DOHH2 (cell line): Measurements from ENCODE around the gene RAB31.

Experiments
- H3F3A ChIP-seq: fragments of 200-600 bp; sonication (generic), shearing (Covaris generic); 2 replicates; pipeline ENCODE4 v1.6.0; 2016; ENCODE audit warnings: antibody characterized with exemption, mild to moderate bottlenecking; ENCODE audit not compliant: control insufficient read depth, insufficient read depth
- H3K27ac ChIP-seq: fragments of 200-600 bp; sonication (generic); 2 replicates; pipeline ENCODE4 v1.5.1; 2014; ENCODE audit warnings: low read depth, mild to moderate bottlenecking, low read length, moderate library complexity
- H3K27me3 ChIP-seq: fragments of 200-600 bp; sonication (generic); 2 replicates; pipeline ENCODE4 v1.6.1; 2014; ENCODE audit warnings: mild to moderate bottlenecking, low read length, mixed read lengths; ENCODE audit not compliant: control insufficient read depth
- H3K36me3 ChIP-seq: fragments of 200-600 bp; sonication (generic); 2 replicates; pipeline ENCODE4 v1.6.1; 2014; ENCODE audit warnings: mild to moderate bottlenecking, low read length, moderate library complexity, mixed read lengths; ENCODE audit not compliant: control insufficient read depth
- H3K4me1 ChIP-seq: fragments of 200-600 bp; sonication (generic); 2 replicates; pipeline ENCODE4 v1.6.1; 2014; ENCODE audit warnings: mild to moderate bottlenecking, low read length, mixed read lengths; ENCODE audit not compliant: control insufficient read depth
- H3K4me2 ChIP-seq: fragments of 200-600 bp; sonication (generic); 2 replicates; pipeline ENCODE4 v1.6.0; 2014; ENCODE audit warnings: mild to moderate bottlenecking, low read length, moderate library complexity
- H3K4me3 ChIP-seq: fragments of 200-600 bp; sonication (generic); 2 replicates; pipeline ENCODE4 v1.5.1; 2014; ENCODE audit warnings: mild to moderate bottlenecking, low read length, mixed read lengths
- H3K79me2 ChIP-seq: fragments of 200-600 bp; sonication (generic); 2 replicates; pipeline ENCODE4 v1.6.1; 2014; ENCODE audit warnings: mild to moderate bottlenecking, low read length, mixed read lengths; ENCODE audit not compliant: control insufficient read depth
- H3K9me2 ChIP-seq: fragments of 200-600 bp; sonication (generic); replicated peaks from 2 replicates; pipeline ENCODE4 v1.6.1; 2014; ENCODE audit warnings: mild to moderate bottlenecking, low read length, mixed read lengths; ENCODE audit not compliant: control insufficient read depth
- H3K9me3 ChIP-seq: fragments of 200-600 bp; sonication (generic); 2 replicates; pipeline ENCODE4 v1.6.1; 2014; ENCODE audit warnings: antibody characterized with exemption, low read length, mixed read lengths; ENCODE audit not compliant: control insufficient read depth, insufficient read depth
- H4K20me1 ChIP-seq: fragments of 200-600 bp; sonication (generic); 2 replicates; pipeline ENCODE4 v1.6.0; 2014; ENCODE audit warnings: low read depth, mild to moderate bottlenecking, antibody characterized with exemption, low read length, moderate library complexity; ENCODE audit not compliant: control insufficient read depth, insufficient read depth
- EZH2phosphoT487 ChIP-seq: fragments of 200-600 bp; sonication (generic); IDR thresholded peaks from 2 replicates; pipeline ENCODE4 v1.6.1; 2017; ENCODE audit warnings: borderline replicate concordance, mild to moderate bottlenecking, antibody characterized with exemption, low read length, moderate library complexity, mixed read lengths
- TF ChIP-seq, protein P1 (sequence below): fragments of 200-600 bp; sonication (generic); IDR thresholded peaks from one replicate; pipeline ENCODE4 v1.5.1; 2014; ENCODE audit warnings: antibody characterized with exemption, mild to moderate bottlenecking, low read depth, low read length; ENCODE audit not compliant: poor library complexity, severe bottlenecking

RAB31 gene

DNA sequence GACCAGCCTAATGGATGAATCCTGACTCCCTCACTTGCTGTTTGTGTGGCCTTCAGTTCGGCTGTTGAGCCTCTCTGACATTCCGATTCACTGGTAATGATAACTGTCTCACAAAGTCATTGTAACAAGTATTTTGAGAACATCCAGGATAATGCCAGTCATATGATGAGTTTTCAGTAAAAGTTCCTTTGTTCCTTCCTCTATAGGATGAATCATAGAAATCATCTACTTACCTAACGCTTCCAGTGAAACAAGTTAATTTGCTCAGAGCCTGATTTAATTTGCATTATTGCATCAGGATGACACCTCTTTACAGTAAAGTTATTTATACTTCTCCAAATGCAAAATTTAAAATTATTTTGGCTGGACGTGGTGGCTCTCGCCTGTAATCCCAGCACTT, 32.0 kb downstream of the RAB31 start:
- H3K9me2 ChIP-seq, result no peaks in the 10 kb centered on the region

DNA sequence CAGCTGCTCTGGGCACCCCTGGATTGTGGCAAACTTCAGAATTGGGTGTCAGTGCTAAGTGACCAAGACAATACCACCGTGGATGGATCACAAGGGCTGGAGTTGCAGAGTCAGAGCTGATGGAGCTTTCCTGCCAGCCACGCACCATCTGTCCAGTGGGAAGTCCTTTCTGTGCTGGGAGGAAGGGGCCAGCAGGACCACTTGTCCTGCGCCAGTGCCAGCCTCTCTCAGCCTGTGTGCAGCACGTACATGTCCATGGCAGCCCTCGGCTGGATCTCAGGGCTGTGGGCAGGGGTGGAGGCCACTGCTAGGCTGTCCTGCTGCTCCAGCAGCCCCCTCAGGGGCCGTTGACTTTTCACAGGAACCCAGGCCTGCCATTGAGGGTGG, 33.3 kb downstream of the RAB31 start:
- no peak overlapping the region for H3K27ac ChIP-seq

More for the DNA sequence above, 32.0 kb downstream of the RAB31 start:
- Histone ChIP-seq H3K4me2 (no peak overlapping the region), H3K36me3 (no peaks in the 10 kb centered on the region), H3K4me3 (no peak overlapping the region), H3K9me3 (no peaks in the 10 kb centered on the region), H4K20me1 (no peaks in the 10 kb centered on the region), H3K4me1 (no peaks in the 10 kb centered on the region), H3F3A (no peaks in the 10 kb centered on the region), H3K79me2 (no peaks in the 10 kb centered on the region), H3K27me3 (no peaks in the 10 kb centered on the region), H3K27ac (no peak overlapping the region)
- TF ChIP-seq EZH2phosphoT487, result no peak
- TF ChIP-seq, protein P1, sequence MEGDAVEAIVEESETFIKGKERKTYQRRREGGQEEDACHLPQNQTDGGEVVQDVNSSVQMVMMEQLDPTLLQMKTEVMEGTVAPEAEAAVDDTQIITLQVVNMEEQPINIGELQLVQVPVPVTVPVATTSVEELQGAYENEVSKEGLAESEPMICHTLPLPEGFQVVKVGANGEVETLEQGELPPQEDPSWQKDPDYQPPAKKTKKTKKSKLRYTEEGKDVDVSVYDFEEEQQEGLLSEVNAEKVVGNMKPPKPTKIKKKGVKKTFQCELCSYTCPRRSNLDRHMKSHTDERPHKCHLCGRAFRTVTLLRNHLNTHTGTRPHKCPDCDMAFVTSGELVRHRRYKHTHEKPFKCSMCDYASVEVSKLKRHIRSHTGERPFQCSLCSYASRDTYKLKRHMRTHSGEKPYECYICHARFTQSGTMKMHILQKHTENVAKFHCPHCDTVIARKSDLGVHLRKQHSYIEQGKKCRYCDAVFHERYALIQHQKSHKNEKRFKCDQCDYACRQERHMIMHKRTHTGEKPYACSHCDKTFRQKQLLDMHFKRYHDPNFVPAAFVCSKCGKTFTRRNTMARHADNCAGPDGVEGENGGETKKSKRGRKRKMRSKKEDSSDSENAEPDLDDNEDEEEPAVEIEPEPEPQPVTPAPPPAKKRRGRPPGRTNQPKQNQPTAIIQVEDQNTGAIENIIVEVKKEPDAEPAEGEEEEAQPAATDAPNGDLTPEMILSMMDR, result no peak

DNA sequence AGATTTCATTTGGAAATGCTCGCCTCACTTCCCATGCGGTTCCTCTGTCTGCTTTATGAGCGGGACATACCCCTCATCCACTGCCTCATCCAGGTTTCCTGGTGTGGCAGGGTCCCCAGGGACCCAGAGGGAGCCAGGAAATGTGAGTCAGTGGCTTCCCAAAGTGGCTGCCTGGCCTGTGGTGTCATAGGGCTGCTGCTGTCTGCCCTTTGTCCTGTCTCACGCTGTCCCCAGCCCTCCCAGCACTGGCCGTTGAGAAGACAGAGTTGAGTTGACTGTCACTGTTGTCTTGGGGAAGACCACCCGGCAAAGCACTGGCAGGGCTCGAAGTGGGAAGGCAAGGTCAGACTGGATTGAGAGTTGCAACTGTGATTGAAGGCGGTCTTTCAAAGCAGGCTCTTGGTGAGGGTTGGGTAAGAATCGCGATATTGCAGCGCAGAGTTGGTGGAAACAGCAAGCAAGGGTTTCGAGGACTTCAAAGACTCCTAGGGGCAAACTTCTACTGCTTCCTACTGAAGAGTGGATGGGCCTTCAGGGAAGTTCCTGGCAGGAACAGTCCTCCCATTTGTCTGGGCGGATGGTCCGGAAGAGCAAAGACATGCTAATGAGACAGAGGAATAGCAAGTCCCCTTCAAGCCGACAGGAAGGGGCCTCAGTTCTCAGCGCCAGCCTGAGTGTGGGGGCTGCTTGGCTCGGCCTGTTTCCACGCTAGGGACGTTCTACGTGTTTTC, 33.9 kb downstream of the RAB31 start:
- H3K4me3 ChIP-seq, result no peak overlapping the region
- H3K27ac ChIP-seq, result no peak overlapping the region

More for the DNA sequence above, 33.3 kb downstream of the RAB31 start:
- Histone ChIP-seq H3K9me3 (no peaks in the 10 kb centered on the region), H4K20me1 (no peaks in the 10 kb centered on the region), H3K79me2 (no peaks in the 10 kb centered on the region), H3K4me3 (no peak overlapping the region), H3K4me1 (no peaks in the 10 kb centered on the region), H3K36me3 (no peaks in the 10 kb centered on the region), H3K4me2 (no peak overlapping the region), H3K9me2 (no peaks in the 10 kb centered on the region), H3K27me3 (no peaks in the 10 kb centered on the region), H3F3A (no peaks in the 10 kb centered on the region)
- TF ChIP-seq, protein P1, result no peak
- TF ChIP-seq EZH2phosphoT487, result no peak

More for the DNA sequence above, 33.9 kb downstream of the RAB31 start:
- H3K9me3 ChIP-seq, result no peaks in the 10 kb centered on the region
- no peaks in the 10 kb centered on the region for H3F3A ChIP-seq
- no peaks in the 10 kb centered on the region for H4K20me1 ChIP-seq
- H3K4me1 ChIP-seq, result no peaks in the 10 kb centered on the region
- no peak overlapping the region for H3K4me2 ChIP-seq
- H3K9me2 ChIP-seq, result no peaks in the 10 kb centered on the region
- no peaks in the 10 kb centered on the region for H3K36me3 ChIP-seq
- TF ChIP-seq, protein P1, result no peak
- TF ChIP-seq EZH2phosphoT487, result no peak
- no peaks in the 10 kb centered on the region for H3K79me2 ChIP-seq
- no peaks in the 10 kb centered on the region for H3K27me3 ChIP-seq
